ACC112 (cell line): ENCODE results near the gene CASQ2.

Experiments
- H2AFZ ChIP-seq: fragments of 200-600 bp; sonication (generic); one replicate; pipeline ENCODE4 v1.6.0; 2017; ENCODE audit warnings: antibody characterized with exemption, low read length; ENCODE audit not compliant: unreplicated experiment
- H3K27ac ChIP-seq: fragments of 200-600 bp; sonication (generic); 2 replicates; pipeline ENCODE4 v1.5.1; 2014; ENCODE audit warnings: low read depth, mild to moderate bottlenecking, antibody characterized with exemption, low read length, moderate library complexity
- H3K27me3 ChIP-seq: fragments of 200-600 bp; sonication (generic); 2 replicates; pipeline ENCODE4 v1.6.1; 2014; ENCODE audit warnings: mild to moderate bottlenecking, antibody characterized with exemption, low read length, moderate library complexity, mixed read lengths; ENCODE audit not compliant: insufficient read depth
- H3K36me3 ChIP-seq: fragments of 200-600 bp; sonication (generic); 2 replicates; pipeline ENCODE4 v1.6.1; 2016; ENCODE audit warnings: mild to moderate bottlenecking, antibody characterized with exemption, low read length, moderate library complexity, mixed read lengths; ENCODE audit not compliant: insufficient read depth
- H3K4me1 ChIP-seq: fragments of 200-600 bp; sonication (generic); one replicate; pipeline ENCODE4 v1.6.1; 2016; ENCODE audit warnings: low read length, mixed read lengths; ENCODE audit not compliant: insufficient read depth, unreplicated experiment, control insufficient read depth
- H3K4me3 ChIP-seq: fragments of 200-600 bp; sonication (generic); 2 replicates; pipeline ENCODE4 v1.5.1; 2014; ENCODE audit warnings: mild to moderate bottlenecking, low read depth, low read length
- H3K79me2 ChIP-seq: fragments of 200-600 bp; sonication (generic); one replicate; pipeline ENCODE4 v1.6.0; 2016; ENCODE audit warnings: low read length; ENCODE audit not compliant: control insufficient read depth, unreplicated experiment, insufficient read depth

CASQ2 gene

DNA sequence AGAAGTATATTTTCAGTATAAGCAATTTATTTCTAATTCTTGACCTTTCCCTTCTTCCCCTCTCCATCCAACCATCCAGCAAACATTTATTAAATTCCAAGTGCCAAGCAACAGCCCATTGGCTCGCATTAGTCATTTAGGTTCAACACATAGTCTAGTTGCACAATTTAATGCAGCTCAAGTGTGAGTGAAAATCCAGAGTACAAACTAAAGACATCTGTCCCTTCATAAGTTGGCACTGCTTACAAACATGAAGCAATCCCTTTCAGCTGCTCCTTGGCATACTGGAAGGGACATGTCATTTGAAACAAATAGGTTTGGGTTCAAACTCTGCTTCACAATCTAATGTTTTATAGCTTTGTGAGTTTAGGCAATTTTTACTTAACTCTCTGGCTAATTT is 10.7 kb downstream of the CASQ2 start:
- Histone ChIP-seq H3K4me3 (no peak overlapping the region), H3K27me3 (peaks cover 8% of the 10 kb centered on the region), H3K27ac (no peak overlapping the region), H3K4me1 (no peaks in the 10 kb centered on the region), H3K36me3 (no peaks in the 10 kb centered on the region), H3K79me2 (no peaks in the 10 kb centered on the region), H2AFZ (no peak overlapping the region)

DNA sequence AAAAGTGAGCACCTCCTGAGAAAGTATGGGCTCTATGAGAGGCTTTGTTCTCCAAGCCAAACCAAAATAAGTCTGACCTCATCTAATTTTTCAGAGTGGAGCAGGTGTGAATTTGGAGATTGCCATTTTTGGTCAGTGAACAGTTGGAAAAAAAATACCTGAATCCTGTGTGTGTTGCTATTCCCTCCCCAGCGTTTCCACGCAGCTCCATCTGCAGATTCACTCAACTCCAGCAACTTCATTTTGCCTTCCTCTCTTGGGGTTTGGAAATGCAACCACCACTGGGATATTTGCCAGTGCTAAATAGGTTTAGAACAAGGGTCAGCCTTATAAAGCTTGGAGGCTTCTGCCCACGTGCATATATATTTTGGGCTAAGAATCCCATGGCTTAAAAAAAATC is 11.2 kb downstream of the CASQ2 start:
- H3K27me3 ChIP-seq, result peaks cover 13% of the 10 kb centered on the region

DNA sequence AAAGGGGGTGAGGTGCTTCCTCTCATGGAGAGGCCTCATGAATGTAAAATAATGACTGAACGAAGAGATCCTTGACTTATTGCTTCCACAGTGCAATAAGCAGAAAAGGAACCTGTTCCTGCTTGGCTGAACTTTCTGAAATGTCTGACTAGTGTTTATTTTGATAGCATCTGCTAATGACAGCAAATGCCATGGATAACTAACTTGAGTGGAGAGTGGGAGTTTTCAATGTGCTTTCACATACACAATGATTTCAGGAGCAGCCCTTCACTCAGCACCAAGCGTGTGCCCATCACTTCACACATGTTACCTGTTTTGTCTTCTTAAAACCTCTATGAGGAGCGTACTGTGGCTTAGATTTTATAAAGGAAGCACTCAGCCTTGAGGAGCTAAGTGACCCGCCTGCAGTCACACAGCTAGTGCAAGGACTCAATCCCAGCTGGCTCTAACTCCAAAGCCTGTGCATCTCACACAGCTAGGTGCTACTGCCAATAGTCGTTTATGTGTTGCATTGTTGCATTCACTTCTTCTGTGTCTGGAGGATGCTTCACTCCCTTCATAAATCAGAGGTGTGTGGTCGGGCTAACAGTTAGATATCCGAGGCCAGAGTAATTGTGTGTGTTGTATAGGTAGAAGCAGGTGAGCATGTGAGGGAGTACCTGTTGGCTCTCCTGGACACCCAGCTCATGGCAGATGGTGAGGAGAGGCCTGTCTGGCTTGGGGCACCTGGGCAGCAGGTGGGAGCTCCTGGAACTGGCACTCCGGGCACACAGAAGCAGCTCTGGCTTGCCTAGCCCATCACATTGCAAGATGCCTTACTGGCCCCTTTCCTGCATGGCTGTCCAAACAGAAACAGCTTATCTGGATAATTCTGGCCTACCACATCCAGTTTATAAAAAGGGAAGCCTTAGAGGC is 12.8 kb downstream of the CASQ2 start:
- H3K36me3 ChIP-seq, result no peaks in the 10 kb centered on the region
- no peak overlapping the region for H3K4me3 ChIP-seq
- no peaks in the 10 kb centered on the region for H3K4me1 ChIP-seq
- peaks cover 21% of the 10 kb centered on the region for H3K27me3 ChIP-seq
- H2AFZ ChIP-seq, result no peak overlapping the region
- no peaks in the 10 kb centered on the region for H3K79me2 ChIP-seq
- no peak overlapping the region for H3K27ac ChIP-seq

More for the DNA sequence above, 11.2 kb downstream of the CASQ2 start:
- H2AFZ ChIP-seq, result no peak overlapping the region
- H3K4me1 ChIP-seq, result no peaks in the 10 kb centered on the region
- H3K36me3 ChIP-seq, result no peaks in the 10 kb centered on the region
- H3K4me3 ChIP-seq, result no peak overlapping the region
- no peak overlapping the region for H3K27ac ChIP-seq
- H3K79me2 ChIP-seq, result no peaks in the 10 kb centered on the region

DNA sequence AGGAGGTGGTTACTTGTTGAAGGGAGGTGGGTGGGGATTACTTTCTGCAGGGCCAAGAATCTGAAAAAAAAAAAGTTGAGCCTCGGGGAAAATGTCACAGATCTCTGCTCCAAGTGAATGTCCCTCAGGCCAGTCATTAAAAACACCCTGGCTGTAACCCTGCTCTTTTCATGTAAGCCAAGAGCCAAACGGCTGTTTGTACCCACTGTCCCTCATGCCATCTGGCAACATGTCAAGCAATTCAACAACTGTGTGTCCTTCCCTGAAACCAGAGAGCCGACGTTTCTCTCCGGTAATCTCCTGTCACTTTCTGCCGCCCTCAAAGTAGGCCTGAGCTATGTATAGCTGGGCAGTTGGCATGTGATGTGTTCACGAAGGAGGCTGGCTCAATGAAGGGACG is 14.7 kb downstream of the CASQ2 start:
- H3K79me2 ChIP-seq, result no peaks in the 10 kb centered on the region
- no peak overlapping the region for H3K27ac ChIP-seq
- no peak overlapping the region for H2AFZ ChIP-seq
- peaks cover 16% of the 10 kb centered on the region for H3K27me3 ChIP-seq
- no peak overlapping the region for H3K4me3 ChIP-seq
- H3K4me1 ChIP-seq, result peaks cover 2% of the 10 kb centered on the region
- H3K36me3 ChIP-seq, result no peaks in the 10 kb centered on the region

DNA sequence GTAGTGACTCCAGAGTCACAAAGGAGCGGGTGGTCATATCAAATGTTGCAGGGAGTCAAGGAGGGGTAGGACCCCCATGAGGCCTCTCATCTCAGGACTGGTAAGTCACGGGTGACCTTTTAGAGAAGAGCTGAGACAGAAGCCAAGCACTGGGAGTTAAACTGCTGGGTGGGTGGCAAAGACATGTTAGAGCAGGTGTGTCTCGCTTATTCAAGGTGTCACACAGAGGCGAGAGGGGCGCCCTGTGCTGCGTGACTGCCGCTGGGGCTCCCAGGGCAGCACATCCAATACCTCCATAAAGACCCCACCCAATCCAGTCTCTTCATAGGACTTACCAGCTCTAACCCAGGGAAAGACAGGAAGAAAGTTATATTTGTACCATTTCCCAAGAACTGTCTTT is 15.2 kb downstream of the CASQ2 start:
- Histone ChIP-seq H3K36me3 (no peaks in the 10 kb centered on the region), H3K27me3 (peaks cover 16% of the 10 kb centered on the region), H3K4me1 (peaks cover 6% of the 10 kb centered on the region), H2AFZ (no peak overlapping the region), H3K79me2 (no peaks in the 10 kb centered on the region), H3K4me3 (no peak overlapping the region), H3K27ac (no peak overlapping the region)

DNA sequence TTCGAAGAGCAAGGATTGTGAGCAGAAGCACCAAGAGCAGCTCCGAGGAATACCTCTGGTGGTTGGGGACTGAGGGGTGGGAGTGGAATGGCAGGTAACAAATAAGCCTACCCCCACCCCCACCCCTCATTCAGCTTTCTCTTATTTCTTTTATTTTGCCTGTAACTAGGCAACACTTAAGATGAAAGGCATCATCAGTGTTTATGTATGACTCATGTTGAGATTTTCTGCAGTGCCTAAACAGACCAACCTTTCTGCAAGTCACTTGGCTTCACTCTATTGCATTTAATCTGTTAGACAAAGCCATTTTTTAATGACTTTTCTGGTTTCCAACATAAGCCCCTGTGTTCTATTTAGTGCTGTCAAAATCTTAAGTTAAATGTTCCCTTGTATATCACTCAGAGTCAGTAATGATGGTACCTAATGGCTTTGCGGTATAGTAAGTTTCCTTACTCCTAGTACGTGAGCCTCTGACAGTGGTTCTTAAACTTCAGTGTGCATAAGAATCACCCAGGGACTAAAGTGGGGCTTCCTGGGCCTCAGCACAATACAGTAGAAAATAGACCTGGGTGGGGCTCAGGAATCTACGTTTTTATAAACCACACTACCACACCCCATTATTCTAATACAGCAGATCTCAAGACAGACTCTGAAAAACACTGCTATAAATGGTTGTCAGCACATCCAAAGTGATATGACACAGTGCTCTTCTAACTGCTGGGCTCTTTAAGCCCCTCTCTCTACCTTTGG is 19.9 kb downstream of the CASQ2 start:
- Histone ChIP-seq H3K4me3 (no peak overlapping the region), H3K79me2 (no peaks in the 10 kb centered on the region), H2AFZ (no peak overlapping the region), H3K4me1 (peaks cover 11% of the 10 kb centered on the region), H3K36me3 (no peaks in the 10 kb centered on the region), H3K27ac (peak overlapping the region; percentile 56; the same call in 1 of the 2 replicates), H3K27me3 (peaks cover 24% of the 10 kb centered on the region)

DNA sequence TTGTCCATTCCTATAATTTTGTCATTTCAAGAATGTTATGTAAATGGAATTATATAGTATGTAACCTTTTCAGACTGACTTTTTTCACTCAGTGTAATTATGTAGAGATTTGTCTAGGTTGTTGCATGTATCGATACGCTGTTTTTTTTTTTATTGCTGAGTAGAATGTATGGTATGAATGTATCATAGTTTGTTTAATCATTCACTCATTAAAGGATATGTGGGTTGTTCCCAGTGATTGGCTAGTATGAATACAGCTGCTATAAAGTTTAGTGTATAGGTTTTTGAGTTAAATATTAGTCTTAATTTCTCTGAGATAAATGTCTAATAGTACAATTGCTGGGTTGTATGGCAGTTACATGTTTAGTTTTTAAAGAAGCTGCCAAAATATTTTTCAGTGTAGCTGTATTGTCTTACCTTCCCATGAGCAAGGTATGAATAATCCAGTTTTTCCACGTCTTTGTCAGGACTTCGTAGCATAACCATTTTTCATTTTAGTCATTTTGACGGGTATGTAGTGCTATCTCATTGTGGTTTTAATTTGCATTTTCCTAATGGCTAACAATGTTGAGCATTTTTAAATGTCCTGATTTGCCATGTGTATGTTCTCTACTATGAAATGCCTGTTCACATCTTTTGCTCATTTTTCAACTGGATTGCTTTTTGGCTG is 22.4 kb downstream of the CASQ2 start:
- H3K27ac ChIP-seq, result no peak overlapping the region
- no peak overlapping the region for H2AFZ ChIP-seq
- peaks cover 15% of the 10 kb centered on the region for H3K27me3 ChIP-seq
- no peak overlapping the region for H3K4me3 ChIP-seq
- no peaks in the 10 kb centered on the region for H3K79me2 ChIP-seq
- peaks cover 11% of the 10 kb centered on the region for H3K4me1 ChIP-seq
- H3K36me3 ChIP-seq, result no peaks in the 10 kb centered on the region

DNA sequence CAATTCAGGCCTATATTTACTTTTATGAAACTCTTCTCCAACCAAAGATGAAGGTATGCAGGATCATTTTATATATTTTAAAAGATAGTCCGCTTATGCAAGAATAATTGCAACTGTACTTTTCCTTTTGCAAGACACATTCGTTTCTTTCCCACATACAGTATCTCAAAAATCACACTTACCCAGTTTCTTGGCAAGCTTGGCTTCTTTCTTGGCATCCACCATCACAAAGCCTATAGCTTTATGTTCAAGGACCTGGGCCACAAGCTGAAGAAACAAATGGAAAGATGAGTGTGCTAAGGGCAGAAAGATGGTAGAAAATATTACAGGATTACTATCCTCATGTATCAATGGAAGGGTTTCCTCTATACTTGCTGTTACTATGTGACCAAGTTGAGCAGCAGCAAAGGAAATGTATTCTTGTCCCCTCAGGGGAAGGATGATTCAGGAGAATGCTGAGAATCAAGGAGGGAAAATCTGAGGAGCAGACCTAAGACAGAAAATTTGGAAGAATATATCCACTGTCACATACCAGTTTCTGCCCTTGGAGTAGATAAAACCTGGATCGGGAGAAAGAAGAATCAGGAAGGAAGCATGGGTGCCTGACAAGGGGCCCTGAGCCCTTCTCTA is 23.8 kb downstream of the CASQ2 start:
- no peak overlapping the region for H3K4me3 ChIP-seq
- H3K36me3 ChIP-seq, result no peaks in the 10 kb centered on the region
- H3K27me3 ChIP-seq, result peaks cover 28% of the 10 kb centered on the region
- no peak overlapping the region for H3K27ac ChIP-seq
- no peak overlapping the region for H2AFZ ChIP-seq
- H3K4me1 ChIP-seq, result peaks cover 11% of the 10 kb centered on the region
- no peaks in the 10 kb centered on the region for H3K79me2 ChIP-seq

DNA sequence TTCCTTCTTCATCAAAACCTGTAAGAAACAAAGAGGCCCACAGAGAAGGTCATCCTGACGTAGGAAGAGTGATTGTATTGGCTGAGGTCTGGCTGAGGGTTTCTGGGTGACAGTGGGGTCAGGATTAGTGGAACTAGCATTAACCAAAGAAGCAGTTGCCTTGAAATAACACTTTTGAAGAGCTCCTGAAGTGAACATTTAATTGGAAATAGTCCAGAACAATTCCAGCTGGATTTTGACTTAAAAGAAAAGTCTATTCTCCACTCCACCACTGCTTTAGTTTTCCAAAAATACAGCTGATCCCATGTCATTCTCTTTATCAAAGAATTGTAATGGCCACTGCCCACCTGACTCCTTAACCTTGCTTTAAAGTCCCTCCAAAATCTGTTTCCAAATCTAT is 27.7 kb downstream of the CASQ2 start:
- no peaks in the 10 kb centered on the region for H3K4me1 ChIP-seq
- H3K27me3 ChIP-seq, result peaks cover 39% of the 10 kb centered on the region
- no peak overlapping the region for H3K27ac ChIP-seq
- no peak overlapping the region for H3K4me3 ChIP-seq
- no peaks in the 10 kb centered on the region for H3K36me3 ChIP-seq
- H3K79me2 ChIP-seq, result no peaks in the 10 kb centered on the region
- H2AFZ ChIP-seq, result no peak overlapping the region

DNA sequence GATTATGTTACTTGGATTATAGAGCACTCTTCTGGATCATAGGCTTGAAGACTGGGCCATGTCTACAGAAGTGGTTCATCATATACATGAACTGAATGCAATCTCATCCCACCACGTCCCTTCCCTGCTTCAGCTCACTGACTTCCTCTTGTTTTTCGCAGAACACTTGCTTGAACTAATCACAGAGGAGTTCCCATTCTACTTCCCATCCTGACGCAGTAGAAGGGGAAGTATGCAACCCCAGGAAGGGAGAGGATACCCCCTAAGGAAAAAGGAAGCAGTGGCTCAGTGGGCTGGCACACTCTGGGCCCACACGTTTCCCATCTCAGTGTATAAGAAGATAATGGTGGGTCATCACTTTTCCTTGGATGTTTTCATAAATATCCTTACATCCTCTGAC is 36.2 kb downstream of the CASQ2 start:
- H3K36me3 ChIP-seq, result no peaks in the 10 kb centered on the region
- H3K27ac ChIP-seq, result no peak overlapping the region
- H3K4me3 ChIP-seq, result no peak overlapping the region
- H3K4me1 ChIP-seq, result peaks cover 11% of the 10 kb centered on the region
- H2AFZ ChIP-seq, result no peak overlapping the region
- H3K79me2 ChIP-seq, result no peaks in the 10 kb centered on the region
- no peaks in the 10 kb centered on the region for H3K27me3 ChIP-seq
